DND-41 (cell line): ENCODE measurements around the gene CREB3L4.

ENCODE experiments used
- CTCF ChIP-seq: IDR thresholded peaks from 2 replicates; pipeline ENCODE4 v1.5.1; 2012; ENCODE audit warnings: borderline replicate concordance, low read length, moderate library complexity, mild to moderate bottlenecking; ENCODE audit not compliant: poor library complexity, severe bottlenecking; ENCODE audit errors: extremely low read depth
- EZH2 ChIP-seq: IDR thresholded peaks from 3 replicates; pipeline ENCODE4 v1.6.1; 2012; ENCODE audit warnings: borderline replicate concordance, low read depth, mild to moderate bottlenecking, moderate library complexity, low read length, inconsistent platforms; ENCODE audit not compliant: severe bottlenecking

GRCh38 chr1:153929426-153929825, 38.3 kb upstream of the CREB3L4 start:
- TF ChIP-seq CTCF (no peak), EZH2 (no peak)
